ENCODE measurements around the gene NEGR1.

Gene NEGR1

DNA sequence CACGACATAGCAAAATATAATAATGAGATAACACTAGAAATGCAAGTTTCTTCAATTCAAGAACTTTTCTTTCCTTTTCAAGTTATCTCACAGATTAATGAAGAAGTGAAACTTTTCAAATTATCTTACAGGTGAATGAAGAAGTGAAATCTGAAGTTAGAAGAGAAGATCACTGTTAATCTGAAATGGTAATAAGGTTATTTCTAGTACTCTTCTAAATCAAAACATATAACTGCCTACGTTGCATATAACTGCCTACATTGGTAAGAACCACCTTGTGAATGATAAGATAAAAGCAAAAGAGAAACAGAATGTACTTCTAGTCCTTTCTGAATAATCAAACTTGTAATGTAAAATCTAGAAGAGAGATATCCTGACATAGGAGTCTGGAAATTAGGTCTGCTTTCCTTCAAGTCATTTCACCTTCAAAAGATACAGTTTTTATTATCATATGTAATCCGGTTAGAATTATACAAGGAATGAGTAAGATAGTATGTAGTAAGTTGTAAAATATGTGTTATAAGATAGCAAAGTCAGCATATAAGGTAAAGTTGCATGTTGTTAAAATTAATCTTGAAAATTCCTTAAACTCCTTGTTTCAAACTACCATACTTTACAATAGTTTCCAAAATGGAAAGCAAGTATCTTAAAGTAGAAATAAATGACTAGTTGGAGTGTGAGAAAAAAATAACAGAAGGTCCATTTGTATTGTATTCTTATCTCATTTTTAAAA lies 679.1 kb downstream of the NEGR1 start:
- no peak for DNase-seq

DNA sequence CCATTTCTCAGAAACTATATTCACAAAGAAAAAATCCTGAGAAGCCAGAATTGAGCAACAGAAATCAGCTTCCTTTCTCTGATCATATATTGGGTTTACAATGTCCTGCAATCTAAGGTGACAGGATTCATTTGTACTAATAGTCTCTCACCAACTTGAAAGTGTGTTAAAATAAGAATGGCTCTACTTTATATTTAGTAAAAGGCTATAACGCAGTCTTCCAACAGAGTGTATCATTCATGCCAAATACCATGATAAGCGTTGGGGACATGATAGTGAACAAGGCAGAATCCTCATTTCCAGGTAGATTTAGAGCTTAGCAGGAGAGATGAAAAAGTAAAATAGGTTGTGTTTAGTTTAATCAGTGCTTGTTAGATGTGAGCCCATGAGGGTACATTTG lies 682.3 kb downstream of the NEGR1 start:
- DNase-seq: no peak

DNA sequence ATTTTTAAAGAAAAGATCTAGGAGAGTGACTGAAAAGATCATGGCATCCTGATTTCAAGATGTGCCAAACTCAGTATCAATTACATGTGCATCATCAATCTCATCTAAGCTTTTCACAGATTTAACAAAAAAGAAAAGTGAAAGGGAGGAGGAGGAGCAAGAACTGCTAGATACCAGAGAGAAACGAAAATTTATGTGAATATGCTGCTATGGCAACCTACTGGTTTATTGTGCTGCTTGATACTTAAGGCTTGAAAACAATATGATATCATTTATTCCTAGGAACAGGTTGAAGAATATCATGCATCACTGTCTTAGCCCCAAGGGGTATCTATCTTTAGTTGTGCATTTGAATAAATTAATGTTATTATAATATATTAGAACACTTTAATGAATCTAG lies 683.0 kb downstream of the NEGR1 start:
- no peak for DNase-seq

DNA sequence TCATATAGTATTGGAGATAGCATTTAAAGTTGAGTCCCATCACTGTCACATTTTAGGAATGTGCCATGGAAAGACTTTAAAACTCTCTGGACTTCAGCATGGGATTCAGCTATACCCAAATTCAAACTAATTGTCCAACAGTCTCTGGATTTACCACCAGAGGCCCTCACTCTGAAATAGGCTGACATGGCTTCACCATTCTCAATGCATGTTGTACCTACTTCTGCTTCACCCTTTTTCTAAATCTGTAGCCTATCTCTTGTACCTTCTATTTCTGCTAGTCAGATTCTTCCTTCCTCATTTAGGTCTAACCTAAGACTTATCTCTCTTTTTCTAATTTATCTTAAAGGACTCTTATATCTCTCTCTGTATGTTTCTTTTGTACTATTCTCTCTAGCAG lies 688.8 kb downstream of the NEGR1 start:
- DNase-seq: peak; percentile 22

DNA sequence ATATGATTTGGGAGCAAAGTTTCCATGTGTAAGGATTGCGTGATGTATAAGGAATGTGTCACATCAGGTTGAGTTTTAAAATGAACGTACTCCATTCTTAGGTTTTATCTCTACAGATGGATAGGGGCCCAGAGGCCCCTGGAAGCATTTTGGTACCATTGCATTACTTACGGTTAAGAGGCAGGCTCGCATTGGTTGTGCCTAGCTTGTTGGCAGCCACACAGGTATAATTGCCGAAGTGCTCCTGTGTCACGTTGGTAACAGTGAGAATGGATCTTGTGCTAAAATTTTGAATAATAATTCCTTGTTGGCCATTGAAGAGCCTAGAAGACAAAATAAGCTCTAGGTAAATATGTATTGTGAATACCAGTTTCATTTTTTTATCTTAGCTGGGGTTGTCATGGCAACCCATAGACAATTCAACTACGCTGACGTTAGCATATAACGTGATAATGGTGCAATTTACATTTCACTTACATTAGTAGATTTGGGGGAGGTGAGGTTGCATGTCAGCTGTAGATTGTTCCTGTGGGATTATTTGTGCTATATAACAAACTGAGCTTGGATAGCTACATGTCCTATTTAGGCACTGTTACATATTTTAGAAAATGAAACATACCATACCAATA lies 689.6 kb downstream of the NEGR1 start:
- DNase-seq: no peak

DNA sequence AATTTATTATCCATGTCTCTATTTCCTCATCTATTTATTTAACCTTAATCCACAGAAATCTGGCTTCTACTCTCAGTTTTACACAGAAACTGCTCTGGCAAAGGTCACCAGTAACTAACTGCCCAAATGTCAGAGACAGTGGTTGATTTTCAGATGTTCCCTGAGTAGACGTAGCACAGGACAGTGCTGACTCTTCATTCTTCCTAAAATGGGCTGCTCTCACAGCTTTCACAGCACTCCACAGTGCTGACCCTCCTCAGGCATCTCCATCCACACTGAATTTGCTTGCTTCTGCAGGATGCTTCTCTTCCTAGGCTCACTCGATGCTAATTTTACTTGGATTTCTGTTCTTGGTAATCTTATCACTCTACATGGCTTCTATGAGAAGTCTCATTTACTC lies 693.3 kb downstream of the NEGR1 start:
- DNase-seq: no peak

DNA sequence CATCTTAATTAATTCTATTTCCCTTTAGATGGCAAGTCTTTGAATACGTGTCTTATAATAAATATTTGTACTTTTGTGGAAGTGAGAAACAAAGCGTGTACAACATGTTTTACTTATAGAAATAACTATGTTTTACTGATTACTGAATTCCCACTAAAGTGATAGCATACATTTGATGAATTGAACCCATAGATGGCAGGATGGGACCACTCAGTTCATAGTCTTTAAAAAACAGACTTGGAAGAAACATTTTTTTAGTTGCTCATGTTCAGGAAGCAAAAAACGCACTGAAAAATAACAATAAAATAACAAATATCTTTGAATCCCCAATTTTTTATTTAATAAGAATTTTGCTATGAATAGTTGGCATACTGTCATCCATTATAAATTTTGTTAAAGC lies 694.4 kb downstream of the NEGR1 start:
- DNase-seq: peak; percentile 34

DNA sequence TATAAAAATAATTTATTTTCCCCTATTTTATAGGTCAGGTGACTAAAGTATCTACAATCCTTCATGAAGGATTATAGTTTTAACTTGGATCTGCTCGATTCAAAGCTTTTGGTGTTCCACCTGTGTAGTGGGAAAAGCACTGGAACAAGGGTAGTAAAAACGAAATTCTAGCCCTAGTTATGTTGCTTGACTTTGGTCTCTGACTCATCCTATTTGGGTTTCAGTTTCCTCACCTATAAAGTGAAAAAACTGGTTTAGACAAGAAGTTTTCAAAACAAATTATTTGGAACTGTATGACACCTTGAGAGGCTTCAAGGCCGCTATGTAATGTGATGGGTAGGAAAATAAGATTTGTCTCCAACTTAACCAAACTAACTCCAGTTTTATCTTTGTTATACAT lies 696.3 kb downstream of the NEGR1 start:
- DNase-seq: no peak

DNA sequence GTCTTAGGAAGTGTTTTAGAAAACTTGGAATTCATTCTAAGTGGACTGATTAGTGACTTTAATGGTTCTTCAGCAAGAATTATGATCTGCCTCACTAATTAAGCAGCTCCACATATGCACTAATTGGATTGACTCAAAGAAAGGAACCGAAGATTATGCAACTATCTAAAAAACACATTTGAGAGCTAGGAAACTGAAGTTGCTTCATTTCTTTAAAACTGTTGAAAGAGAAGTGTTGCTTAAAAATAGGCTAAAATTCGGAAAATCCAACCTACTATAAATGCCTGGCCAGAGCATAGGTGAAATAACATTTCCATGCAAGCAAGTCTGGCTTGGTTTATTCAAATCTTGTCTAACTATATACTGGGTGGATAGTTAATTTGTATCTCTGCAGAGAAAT lies 698.6 kb downstream of the NEGR1 start:
- no peak for DNase-seq

DNA sequence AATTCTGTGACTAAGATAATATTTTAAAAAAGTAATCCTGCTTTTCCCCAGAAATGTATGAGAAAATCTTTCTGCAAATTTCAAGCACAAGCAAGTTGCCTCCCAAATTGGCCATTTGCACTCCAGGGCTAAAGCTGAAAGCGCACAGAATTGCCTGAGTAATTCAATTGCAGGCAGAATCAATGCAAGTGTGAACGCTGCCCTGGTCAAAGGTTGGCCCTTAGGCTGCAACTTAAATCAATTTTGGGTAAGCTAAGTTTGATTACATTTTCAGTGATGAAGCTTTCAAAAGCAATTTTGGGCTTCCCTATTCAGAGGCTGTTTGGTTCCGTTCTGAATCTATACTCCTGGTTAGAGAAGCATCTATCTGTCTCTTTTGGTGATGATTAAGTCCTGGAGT lies 699.7 kb downstream of the NEGR1 start:
- no peak for DNase-seq

DNA sequence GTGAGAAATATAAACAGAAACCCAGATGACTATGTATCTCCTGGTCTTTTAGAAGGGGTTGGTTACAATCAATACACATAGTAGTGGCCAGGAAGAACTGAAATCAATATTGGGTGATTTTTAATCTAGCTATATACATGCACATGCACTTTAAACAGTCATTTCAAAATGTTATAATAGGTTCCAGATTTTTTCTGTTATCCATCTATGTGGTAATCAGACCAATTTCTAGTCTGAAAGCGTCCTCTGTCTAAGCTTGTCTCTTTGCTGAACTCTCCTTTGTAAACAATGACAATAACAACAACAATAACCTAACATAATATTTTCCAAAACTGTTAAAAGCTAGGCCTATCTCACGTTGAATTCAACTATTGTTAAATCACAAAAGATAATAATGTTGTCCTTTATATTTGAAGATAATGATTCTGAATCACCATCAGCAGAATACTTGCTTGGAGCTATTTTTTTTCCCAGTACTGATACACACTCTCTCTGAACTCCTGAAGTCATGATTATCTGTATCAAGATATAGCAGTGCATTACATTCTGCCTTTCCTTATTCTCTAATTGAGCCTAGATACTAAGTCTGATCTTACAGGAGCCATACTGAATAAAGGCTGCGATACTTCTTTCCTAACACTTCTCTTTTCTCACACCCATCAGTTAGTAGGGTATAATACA lies 704.7 kb downstream of the NEGR1 start:
- no peak for DNase-seq

DNA sequence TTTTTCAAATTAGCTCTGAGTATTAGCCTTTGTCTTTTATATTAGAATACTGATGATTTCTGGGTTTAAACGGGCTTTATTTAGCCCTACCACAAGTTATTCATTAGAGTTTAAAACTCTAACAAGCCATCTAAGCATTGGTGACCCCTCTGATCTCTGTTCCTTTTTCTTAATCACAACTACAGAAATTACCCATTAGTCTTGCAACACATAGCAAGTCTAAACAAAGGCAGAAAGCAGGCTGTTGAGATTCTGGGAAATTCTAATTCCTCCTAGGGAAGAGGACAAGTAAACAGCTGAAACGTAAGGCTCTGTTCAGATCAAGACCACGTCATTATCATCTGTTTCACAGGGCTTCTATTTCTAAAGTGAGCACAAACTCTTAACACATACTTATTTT lies 710.3 kb downstream of the NEGR1 start:
- DNase-seq: no peak

DNA sequence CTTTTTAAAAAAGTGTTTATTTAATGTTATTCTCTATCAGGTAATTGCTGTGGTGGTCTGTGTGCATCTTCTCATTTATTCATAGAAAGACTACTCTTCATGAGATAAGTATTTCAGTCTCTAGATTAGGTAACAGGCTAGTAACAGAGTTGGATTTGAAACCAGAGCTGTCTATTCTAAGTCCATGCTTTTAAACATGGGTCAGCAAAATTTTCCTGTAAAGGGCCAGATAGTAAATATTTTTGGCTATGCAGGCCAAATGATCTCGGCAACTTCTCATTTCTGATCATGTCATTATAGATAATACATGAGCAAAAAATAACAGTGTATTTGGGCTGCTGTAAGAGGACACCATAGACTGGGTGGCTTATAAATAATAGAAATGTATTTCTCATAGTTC lies 715.9 kb downstream of the NEGR1 start:
- no peak for DNase-seq

DNA sequence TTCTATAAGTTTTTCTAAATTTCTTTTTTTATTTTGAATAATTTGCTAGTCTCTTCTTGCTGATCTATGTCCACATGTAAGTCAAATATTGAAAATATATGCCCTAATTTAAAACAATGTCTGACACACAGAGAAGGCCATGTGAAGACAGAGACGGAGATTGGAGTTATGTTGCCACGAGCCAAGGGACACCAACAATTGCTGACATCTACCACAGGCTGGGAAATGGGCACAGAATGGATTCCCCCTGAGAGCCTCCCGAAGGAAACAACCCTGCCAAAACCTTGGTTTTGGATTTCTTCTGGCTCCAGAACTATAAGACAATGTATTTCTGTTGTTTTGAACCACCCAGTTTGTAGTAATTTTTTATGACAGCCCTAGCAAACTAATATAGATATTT lies 716.5 kb downstream of the NEGR1 start:
- DNase-seq: no peak

DNA sequence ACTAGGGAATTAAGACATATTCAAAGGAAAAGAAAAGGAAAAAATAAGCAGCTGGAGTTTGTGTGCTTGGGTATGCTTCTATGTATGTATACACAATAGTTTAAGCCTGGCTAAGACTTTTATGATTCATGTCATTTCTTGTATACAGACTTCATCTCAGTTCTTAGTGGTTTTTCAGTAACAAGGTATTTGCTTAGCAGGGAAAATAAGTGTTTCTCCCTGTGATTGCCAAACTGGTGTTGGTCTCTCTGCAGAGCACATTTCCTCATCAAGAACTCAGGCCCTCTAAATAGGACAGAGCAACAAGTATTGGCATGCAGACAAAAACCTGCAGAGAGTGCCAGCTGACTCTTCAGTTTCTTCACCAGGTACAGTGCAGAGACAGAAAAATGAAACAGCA lies 717.1 kb downstream of the NEGR1 start:
- peak; percentile 48 for DNase-seq

DNA sequence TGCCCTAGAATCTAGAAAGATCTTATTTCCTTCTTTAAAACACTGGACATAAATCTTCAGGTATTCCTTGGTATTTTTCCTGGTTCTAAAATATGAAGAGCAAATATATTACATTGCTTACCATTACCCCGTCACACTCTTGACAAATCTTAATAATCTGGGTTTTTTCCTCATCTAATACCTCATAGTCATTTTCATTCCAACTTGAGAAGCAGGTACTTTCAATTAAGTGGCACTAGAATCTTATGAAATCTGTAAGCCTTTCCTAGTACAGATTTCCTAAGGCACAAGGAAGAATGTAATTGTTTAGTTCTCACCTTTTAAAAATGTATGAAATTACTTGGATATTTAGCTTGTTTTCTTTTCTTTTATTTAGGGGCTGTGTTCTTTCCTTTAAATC lies 720.0 kb downstream of the NEGR1 start:
- no peak for DNase-seq

DNA sequence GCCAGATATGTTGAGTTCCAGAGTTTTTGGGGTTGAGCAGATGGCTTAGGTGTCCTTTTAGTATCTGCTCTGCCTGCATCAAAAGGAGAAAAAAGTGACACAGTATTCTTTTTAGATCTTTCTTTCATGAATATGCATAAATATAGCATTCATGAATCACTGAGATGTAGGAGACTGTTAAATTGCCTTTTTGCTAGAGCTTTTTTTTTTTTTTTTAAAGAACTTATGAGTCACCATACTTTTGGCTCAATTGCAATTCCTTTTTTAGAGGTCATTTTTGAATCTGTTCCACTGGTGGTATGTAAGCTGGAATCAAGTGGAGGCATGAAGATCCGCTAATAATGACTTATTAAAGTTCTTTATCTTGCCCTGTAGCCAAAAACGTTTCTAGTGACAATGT lies 720.6 kb downstream of the NEGR1 start:
- DNase-seq: peak; percentile 34

DNA sequence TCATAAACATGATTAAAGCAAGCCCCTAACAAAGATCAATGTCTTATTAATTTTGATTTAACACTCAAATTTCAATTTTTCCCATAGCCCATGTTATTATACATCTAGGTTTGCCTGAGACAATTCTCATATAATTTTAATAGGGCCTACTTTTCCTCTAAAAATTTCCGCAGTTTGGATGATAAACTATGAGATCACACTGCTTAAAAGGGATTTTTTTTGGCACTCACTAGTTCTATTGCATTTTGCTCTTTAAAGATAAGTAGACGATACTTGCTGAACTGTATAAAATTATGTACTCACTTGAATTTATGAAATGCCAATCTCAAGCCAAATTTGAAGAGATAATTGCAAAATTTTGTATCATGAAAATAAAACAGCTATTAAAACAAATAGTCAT lies 721.1 kb downstream of the NEGR1 start:
- DNase-seq: no peak

DNA sequence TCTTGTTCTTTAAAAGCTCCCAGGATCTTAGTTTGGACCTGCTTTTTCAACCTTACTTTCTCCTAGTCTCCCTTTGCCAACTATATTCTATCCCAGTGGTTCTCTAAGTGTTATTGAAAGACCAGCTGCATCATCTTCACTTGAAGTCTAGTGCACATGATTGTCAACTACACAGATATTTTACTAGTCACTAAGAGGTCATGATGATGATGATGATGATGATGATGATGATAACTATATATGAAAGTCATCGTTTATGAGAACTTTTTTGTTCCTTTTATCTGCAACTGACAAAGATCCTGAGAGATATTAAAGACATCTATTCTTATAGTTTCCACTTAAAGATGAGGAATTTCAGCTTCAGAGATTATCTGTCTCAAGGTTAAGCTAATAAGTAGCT lies 722.5 kb downstream of the NEGR1 start:
- no peak for DNase-seq

DNA sequence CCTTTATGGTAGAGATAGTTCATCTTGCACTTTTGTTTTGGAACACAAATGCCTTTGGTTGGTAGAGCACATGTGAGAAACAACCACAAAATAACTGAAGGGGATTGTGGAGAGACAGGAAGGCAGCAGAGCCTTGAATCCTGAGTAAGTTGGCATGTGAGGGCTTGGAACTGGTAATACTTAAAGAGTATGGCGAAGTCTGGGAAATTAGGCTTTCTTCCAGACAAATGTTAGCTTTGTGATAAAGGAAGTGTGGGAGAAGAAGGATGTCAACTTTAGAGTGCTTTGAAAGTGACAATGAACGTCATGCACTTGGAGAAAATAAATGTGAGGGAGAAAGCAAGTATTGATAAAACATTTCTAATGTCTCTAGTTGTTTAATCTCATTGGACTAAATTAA lies 725.2 kb downstream of the NEGR1 start:
- no peak for DNase-seq

DNA sequence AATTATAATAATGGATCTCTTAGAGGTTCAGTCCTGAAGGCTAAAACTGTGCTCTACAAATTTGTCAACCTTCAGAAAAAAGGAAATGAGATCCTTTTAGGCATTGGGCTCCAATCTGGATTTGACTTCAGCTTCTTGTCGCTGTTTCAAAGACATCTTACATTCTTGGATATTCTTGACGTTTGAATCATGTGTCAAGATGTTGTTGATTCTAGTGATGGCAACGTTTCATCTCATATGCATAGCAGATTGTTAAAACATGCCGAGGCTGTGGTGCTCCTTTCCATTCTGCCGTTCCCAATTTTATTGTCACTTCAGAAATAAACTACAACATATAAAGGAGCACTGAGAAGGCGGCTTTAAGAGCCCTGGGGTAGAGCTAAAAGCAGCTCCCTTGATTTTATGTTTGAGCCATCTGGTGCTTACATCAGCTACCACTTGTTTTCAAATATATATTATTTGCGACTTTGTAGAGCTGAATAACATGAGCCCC lies 733.9 kb downstream of the NEGR1 start:
- no peak for DNase-seq

DNA sequence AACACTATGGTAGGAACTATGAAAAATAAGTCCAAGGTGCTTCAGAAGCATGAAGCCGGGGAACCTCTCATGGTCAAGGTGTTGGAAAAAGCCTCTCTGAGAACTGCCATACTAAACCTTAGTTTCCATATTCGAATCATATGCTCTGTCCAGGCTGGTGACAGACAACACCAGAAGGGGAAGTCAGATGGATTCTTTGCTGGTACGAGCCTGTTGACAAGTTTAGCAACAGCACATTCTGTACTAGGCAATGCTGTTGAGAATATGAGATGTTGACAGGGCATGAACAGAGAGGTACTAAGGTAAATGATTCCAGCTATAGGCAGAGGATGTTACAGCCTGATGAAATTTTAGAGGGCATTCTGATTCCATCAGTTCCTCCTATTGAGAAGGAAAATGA lies 740.2 kb downstream of the NEGR1 start:
- no peak for DNase-seq

DNA sequence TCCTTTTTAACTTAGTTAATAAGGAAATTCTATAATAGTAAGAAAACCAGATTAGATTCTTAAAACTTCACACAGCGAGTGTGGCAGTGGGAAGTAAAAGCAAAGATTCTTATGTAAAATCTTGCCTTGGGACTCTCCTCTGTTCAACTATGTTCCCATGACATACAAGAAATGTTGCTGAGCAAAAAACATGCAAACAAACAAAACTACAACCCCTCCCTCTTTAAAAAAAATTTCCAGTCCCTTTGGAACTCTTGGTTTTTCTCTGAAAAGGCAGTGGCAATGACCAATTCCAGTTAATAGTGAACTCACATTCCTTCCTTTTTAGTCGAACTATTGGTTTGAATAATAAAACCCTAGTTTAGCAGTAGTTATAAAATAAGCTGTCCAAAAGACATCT lies 748.4 kb downstream of the NEGR1 start:
- no peak for DNase-seq

DNA sequence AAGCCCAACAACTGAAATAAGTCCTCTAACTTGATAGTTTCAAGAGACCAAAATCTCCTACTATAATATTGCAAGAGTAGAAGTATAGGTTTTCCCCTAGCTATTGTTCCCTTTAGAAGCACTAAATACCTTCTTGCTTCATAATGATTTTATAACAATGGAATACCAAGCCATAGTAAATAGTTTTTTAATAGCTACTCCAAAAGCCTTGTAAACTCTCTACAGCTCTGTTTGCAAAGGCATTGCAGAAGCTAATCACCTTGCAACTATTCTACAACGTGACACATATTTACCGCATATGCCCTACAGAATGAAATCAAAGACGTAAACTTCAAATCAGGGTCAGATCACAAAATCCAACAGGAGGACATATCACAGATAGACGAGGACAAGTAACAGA lies 750.0 kb downstream of the NEGR1 start:
- no peak for DNase-seq

All from NCI-H446 treated with DMSO at 0.1 percent for 48 hours (cell line).